HCT116 (cell line): ENCODE results near the gene MMP25. TPM values are rescaled to one million over a fixed set of nuclear protein-coding genes. Genes with fewer than 3 reads are reported as not detected.

Experiments used
- ATAC-seq: fragments of 200-7000 bp; cut with Tn5 transposase; 2 replicates; pipeline ENCODE4 v1.9.1; 2020; ENCODE audit warnings: mild to moderate bottlenecking, moderate library complexity
- BruUV-seq: library from RNA; stranded (reverse); fragments of 400-500 nt; replicated peaks from 2 replicates; lab custom pipeline; 2021; lab: Mats Ljungman, UMichigan
- CTCF ChIA-PET: fragments of 300-600 bp; sonication (Branson Sonifier 250); formaldehyde crosslinking; loops from one replicate; lab custom pipeline; 2021; ENCODE audit warnings: antibody characterized with exemption; lab: Charles Lee
- POLR2A ChIA-PET: fragments of 300-600, 350-600 bp; sonication (Branson Sonifier 250); formaldehyde crosslinking; loops from one replicate; lab custom pipeline; 2021; ENCODE audit warnings: antibody characterized with exemption; lab: Charles Lee
- RAD21 ChIA-PET, 2 experiments: fragments of 300-600 bp; sonication (Branson Sonifier 250); formaldehyde crosslinking; loops; one replicate each; lab custom pipeline; 2023; ENCODE audit warnings: low total read pairs in 2 of 2; ENCODE audit not compliant: uncharacterized antibody in 2 of 2, unreplicated experiment in 2 of 2, low non-redundant PET in 1 of 2; lab: Charles Lee
- DNase-seq: peaks from one replicate; pipeline ENCODE4 v3.0.0-alpha.2; 2010; ENCODE audit warnings: low read depth, low spot score
- H2AFZ ChIP-seq: fragments of 200-600 bp; shearing (Covaris generic), sonication (generic); 2 replicates; pipeline ENCODE4 v1.6.1; 2017; ENCODE audit warnings: low read depth, mixed run types, mixed read lengths, antibody characterized with exemption, low read length; ENCODE audit not compliant: poor library complexity, severe bottlenecking
- H3K27ac ChIP-seq: 2 replicates; pipeline ENCODE4 v1.5.1; 2012; ENCODE audit warnings: low read depth, low read length
- H3K27me3 ChIP-seq: fragments of 200-600 bp; sonication (generic); 2 replicates; pipeline ENCODE4 v1.6.1; 2016; ENCODE audit warnings: mixed run types, low read length, mixed read lengths; ENCODE audit not compliant: insufficient read depth
- H3K36me3 ChIP-seq, 2 experiments: fragments of 200-500 bp in 1 of 2; fragments of 200-600 bp in 1 of 2; sonication (Bioruptor generic) in 1 of 2; sonication (generic) in 1 of 2; 2 replicates each; pipeline versions ENCODE4 v1.5.1 to v1.6.1; 2014 to 2016; ENCODE audit warnings: low read length in 2 of 2, inconsistent platforms in 1 of 2, mixed read lengths in 1 of 2, mixed run types in 1 of 2; ENCODE audit not compliant: insufficient read depth in 2 of 2, control insufficient read depth in 1 of 2
- H3K4me1 ChIP-seq, 2 experiments: fragments of 200-600 bp in 1 of 2; sonication (generic) in 1 of 2; 2 replicates each; pipeline versions ENCODE4 v1.5.1 to v1.6.1; 2012 to 2017; ENCODE audit warnings: low read length in 2 of 2, inconsistent platforms in 1 of 2, mild to moderate bottlenecking in 1 of 2, mixed read lengths in 1 of 2, mixed run types in 1 of 2, moderate library complexity in 1 of 2; ENCODE audit not compliant: insufficient read depth in 2 of 2, control insufficient read depth in 1 of 2
- H3K4me2 ChIP-seq: fragments of 200-600 bp; sonication (generic); 2 replicates; pipeline ENCODE4 v1.6.1; 2017; ENCODE audit warnings: mixed run types, low read length, mixed read lengths
- H3K4me3 ChIP-seq, 2 experiments: fragments of 200-600 bp in 1 of 2; sonication (generic) in 1 of 2; replicated peaks in 1 of 2; 2 replicates each; pipeline ENCODE4 v1.5.1; 2011 to 2016; ENCODE audit warnings: low read length in 2 of 2, control low read depth in 1 of 2, low read depth in 1 of 2, mild to moderate bottlenecking in 1 of 2, mixed read lengths in 1 of 2, mixed run types in 1 of 2
- H3K79me2 ChIP-seq: fragments of 200-600 bp; sonication (generic); 2 replicates; pipeline ENCODE4 v1.6.1; 2017; ENCODE audit warnings: mild to moderate bottlenecking, mixed run types, low read length, moderate library complexity, mixed read lengths; ENCODE audit not compliant: insufficient read depth
- H3K9ac ChIP-seq: fragments of 200-600 bp; sonication (generic); 2 replicates; pipeline ENCODE4 v1.6.1; 2016; ENCODE audit warnings: low read length, mixed read lengths
- H3K9me2 ChIP-seq: fragments of 200-600 bp; sonication (generic), shearing (Covaris generic); 2 replicates; pipeline ENCODE4 v1.6.1; 2017; ENCODE audit warnings: mixed run types, mild to moderate bottlenecking, moderate library complexity; ENCODE audit not compliant: insufficient read depth
- H3K9me3 ChIP-seq, 2 experiments: fragments of 200-500 bp in 1 of 2; fragments of 200-600 bp in 1 of 2; sonication (Bioruptor generic) in 1 of 2; sonication (generic) in 1 of 2; 2 replicates each; pipeline ENCODE4 v1.6.1; 2014 to 2017; ENCODE audit warnings: low read length in 2 of 2, mixed read lengths in 2 of 2, inconsistent platforms in 1 of 2, low read depth in 1 of 2, mild to moderate bottlenecking in 1 of 2, mixed run types in 1 of 2, moderate library complexity in 1 of 2; ENCODE audit not compliant: control insufficient read depth in 1 of 2, insufficient read depth in 1 of 2
- H4K20me1 ChIP-seq: fragments of 200-600 bp; sonication (generic), shearing (Covaris generic); 2 replicates; pipeline ENCODE4 v1.6.1; 2017; ENCODE audit warnings: mixed run types, mild to moderate bottlenecking, moderate library complexity; ENCODE audit not compliant: insufficient read depth
- CBX3 ChIP-seq: IDR thresholded peaks from 2 replicates; pipeline ENCODE4 v1.6.1; 2012; ENCODE audit warnings: low read depth
- EGR1 ChIP-seq: IDR thresholded peaks from 2 replicates; pipeline ENCODE4 v1.6.1; 2012; ENCODE audit warnings: low read depth
- ELF1 ChIP-seq: IDR thresholded peaks from 2 replicates; pipeline ENCODE4 v1.6.1; 2012; ENCODE audit warnings: low read depth, borderline replicate concordance
- EZH2phosphoT487 ChIP-seq: fragments of 200-600 bp; IDR thresholded peaks from 2 replicates; pipeline ENCODE4 v1.6.1; 2018; ENCODE audit warnings: antibody characterized with exemption, borderline replicate concordance
- JUND ChIP-seq: IDR thresholded peaks from 2 replicates; pipeline ENCODE4 v1.6.1; 2012
- SIN3A ChIP-seq: IDR thresholded peaks from 2 replicates; pipeline ENCODE4 v1.6.1; 2012; ENCODE audit warnings: low read depth
- SRF ChIP-seq: IDR thresholded peaks from 2 replicates; pipeline ENCODE4 v1.6.1; 2012; ENCODE audit warnings: low read depth
- TCF7L2 ChIP-seq: IDR thresholded peaks from 2 replicates; pipeline ENCODE4 v1.7.0; 2011; ENCODE audit warnings: borderline replicate concordance, inconsistent platforms; ENCODE audit not compliant: insufficient read depth, insufficient read length; ENCODE audit errors: extremely low read depth
- intact Hi-C: fragments of 100-400 bp; cut with micrococcal nuclease; formaldehyde crosslinking; loops from 2 replicates; pipeline ENCODE4 v1.10.0; 2022
- total RNA-seq: library from RNA; stranded (reverse); gene quantifications from one replicate; pipeline ENCODE4 v1.2.1, GENCODE V29; 2021; ENCODE audit not compliant: unreplicated experiment
- TF ChIP-seq, protein P1 (sequence below): IDR thresholded peaks from 2 replicates; pipeline ENCODE4 v1.6.1; 2011; ENCODE audit warnings: mild to moderate bottlenecking, low read length, moderate library complexity; ENCODE audit not compliant: insufficient replicate concordance; ENCODE audit errors: extremely low read depth
- TF ChIP-seq, protein P2 (sequence below): IDR thresholded peaks from 2 replicates; pipeline ENCODE4 v1.6.1; 2012

The MMP25 gene
- total RNA-seq, 1 experiment from 2014 or later, result 2.5 TPM

DNA sequence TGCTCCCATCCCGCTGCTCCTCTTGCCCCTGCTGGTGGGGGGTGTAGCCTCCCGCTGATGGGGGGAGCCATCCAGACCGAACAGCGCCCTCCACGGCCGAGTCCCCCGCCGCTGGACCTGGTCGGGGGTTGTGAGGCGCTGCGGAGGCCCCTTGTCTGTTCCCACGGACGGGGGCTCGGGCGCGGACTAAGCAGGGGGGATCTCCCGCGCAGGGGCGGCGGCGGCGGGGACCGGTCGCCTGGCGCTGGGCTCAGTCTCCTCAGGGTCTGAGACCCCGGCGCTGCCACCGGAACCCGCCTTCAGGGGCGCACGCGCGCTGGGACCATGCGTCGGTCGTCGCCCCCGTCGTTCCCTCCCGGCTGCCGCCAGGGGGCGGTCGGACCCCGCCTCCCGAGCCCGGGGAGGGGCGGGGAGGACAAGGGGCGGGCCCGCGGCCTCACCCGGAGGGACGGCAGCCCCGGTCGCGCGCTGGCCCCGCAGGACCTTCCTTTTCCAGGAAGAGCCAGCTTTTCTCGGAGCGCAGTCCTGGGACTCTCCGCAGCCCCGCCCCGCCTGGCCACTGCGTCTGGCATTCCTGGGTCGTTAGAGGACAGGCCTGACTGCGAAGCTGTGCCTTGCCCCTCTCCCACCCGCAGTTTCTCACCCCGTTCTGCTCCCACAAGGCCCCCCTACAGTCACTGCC lies 12.8 kb downstream of the MMP25 start (continued):
- TF ChIP-seq, protein P1, sequence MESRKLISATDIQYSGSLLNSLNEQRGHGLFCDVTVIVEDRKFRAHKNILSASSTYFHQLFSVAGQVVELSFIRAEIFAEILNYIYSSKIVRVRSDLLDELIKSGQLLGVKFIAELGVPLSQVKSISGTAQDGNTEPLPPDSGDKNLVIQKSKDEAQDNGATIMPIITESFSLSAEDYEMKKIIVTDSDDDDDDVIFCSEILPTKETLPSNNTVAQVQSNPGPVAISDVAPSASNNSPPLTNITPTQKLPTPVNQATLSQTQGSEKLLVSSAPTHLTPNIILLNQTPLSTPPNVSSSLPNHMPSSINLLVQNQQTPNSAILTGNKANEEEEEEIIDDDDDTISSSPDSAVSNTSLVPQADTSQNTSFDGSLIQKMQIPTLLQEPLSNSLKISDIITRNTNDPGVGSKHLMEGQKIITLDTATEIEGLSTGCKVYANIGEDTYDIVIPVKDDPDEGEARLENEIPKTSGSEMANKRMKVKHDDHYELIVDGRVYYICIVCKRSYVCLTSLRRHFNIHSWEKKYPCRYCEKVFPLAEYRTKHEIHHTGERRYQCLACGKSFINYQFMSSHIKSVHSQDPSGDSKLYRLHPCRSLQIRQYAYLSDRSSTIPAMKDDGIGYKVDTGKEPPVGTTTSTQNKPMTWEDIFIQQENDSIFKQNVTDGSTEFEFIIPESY, result peak; percentile 18
- TF ChIP-seq JUND (no peak), SIN3A (peak; percentile 40; the same call in 1 of the 2 replicates)

DNA sequence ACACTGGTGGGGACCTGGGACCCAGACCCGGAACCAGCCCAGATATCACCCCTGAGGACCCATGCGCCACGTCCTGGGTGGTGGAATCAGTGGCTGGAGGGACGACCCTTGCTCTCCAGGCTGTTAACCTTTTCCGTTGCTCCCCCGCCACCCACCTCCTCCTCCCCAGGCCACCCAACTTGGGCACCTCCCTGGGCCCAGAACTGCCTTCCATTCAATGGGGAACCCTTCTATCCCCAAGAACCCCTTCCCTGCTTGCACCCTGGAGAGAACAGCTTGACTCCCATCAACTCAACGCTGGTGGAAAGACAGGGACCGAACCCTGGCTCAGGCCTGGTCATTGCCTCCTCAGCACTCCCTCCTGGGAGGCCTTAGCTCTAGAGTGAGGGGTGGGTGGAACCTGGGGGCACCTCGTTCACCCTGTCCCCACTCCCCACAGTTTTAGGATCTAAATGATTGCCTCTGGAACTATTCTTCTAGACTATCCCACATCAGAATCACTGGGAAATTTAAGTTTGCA lies 13.4 kb downstream of the MMP25 start:
- intact Hi-C loops, result loop anchor here (2.0 to 10.0 kb wide), 2 partner anchors 69 to 115 kb away; no protein-coding TSS in a partner anchor
- Histone ChIP-seq H3K9ac (peak overlapping the region; percentile 95), H3K4me2 (peak overlapping the region; percentile 95), H3K9me2 (no peaks in the 10 kb centered on the region), H3K4me3 (peak overlapping the region; percentile 81 to 87), H3K79me2 (no peaks in the 10 kb centered on the region), H3K36me3 (no peaks in the 10 kb centered on the region), H4K20me1 (no peaks in the 10 kb centered on the region), H3K9me3 (no peaks in the 10 kb centered on the region), H3K4me1 (peaks cover 0 to 22% of the 10 kb centered on the region in 2 experiments; a peak in 3 of 4 replicates), H3K27ac (peak overlapping the region; percentile 84), H3K27me3 (no peaks in the 10 kb centered on the region), H2AFZ (no peak overlapping the region)
- CTCF ChIA-PET, result interaction anchor here (1.1 to 2.5 kb wide), 7 partner anchors 11 to 112 kb away, joined by 5 to 16 read pairs (median 9); no protein-coding TSS in a partner anchor
- ATAC-seq (no peak), DNase-seq (no peak)
- RAD21 ChIA-PET, result no interaction called here
- TF ChIP-seq ELF1 (no peak), EGR1 (no peak), TCF7L2 (no peak), SRF (no peak), EZH2phosphoT487 (no peak), SIN3A (no peak), CBX3 (no peak)
- TF ChIP-seq, protein P2, sequence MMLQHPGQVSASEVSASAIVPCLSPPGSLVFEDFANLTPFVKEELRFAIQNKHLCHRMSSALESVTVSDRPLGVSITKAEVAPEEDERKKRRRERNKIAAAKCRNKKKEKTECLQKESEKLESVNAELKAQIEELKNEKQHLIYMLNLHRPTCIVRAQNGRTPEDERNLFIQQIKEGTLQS, result no peak
- POLR2A ChIA-PET, result interaction anchor here (1.4 to 1.7 kb wide), 2 partner anchors 12 to 69 kb away, joined by 6 read pairs; no protein-coding TSS in a partner anchor
- BruUV-seq, result TSS peak; percentile 64
